Stimulated activated CD4-positive, alpha-beta T cell treated with anti-CD3 and anti-CD28 coated beads, Interleukin-4, amount 100 ng/mL, for 48 hours (primary cell): ENCODE results near the gene SIGMAR1.

Experiments used
- DNase-seq, 2 donors: peaks; one replicate each; pipeline ENCODE4 v3.0.0-alpha.2; 2020; ENCODE audit warnings: low read depth in 2 of 2

The SIGMAR1 gene

DNA sequence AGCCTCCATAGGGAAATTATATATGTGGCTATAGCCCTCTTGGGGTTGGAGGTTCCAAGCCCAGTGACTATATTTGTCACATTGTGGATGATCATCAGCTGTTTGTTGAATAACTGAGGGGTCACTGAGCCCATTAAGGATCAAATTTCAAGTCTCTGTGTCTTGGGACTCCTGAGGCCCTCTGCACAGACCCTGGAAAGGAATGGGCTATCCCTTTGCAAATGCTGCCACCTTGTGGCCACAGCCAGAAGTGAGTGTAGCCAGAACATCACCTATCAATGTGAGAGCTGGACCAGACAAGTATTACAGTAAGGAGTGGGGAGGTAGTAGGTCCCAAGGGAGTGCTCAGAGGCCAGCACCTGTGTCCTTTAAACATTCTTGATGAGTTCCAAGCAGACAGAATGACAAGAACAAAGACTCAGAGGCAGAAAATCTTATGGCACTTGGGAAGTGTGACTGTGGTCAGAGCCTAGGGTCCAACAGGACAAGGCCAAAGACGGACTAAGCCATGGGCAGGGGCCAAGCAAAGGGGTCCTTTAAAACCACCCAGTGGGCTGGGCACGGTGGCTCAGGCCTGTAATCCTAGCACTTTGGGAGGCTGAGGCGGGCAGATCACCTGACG, 33.9 kb downstream of the SIGMAR1 start:
- peak; percentile 69 to 83 for DNase-seq

- no peak for DNase-seq
Observed at GRCh38 chr9:34601937-34602573, 35.5 kb downstream of the SIGMAR1 start.

- no peak for DNase-seq
Observed at GRCh38 chr9:34600908-34601307, 36.7 kb downstream of the SIGMAR1 start.

DNA sequence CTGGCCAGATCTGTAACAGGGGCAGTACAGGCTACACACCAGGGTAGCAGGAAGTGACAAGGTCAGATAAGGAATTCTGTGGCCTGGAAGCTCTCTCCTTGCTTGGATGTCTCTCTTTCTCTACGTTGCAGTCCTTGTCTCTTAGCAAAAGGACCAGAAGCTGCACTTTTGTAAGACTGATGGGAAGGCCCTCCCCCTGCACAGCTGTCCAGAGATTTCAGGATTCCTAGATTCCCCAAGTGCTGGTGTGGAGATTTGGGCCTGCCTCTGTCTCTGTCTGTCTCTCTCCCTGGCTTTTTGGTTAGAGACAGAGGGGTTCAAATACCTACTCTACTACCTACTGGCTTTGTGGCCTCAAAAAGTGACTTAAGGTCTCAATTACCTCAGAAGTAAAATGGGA, 38.0 kb downstream of the SIGMAR1 start:
- DNase-seq: no peak

GRCh38 chr9:34594177-34594576, 43.4 kb downstream of the SIGMAR1 start:
- no peak for DNase-seq

DNA sequence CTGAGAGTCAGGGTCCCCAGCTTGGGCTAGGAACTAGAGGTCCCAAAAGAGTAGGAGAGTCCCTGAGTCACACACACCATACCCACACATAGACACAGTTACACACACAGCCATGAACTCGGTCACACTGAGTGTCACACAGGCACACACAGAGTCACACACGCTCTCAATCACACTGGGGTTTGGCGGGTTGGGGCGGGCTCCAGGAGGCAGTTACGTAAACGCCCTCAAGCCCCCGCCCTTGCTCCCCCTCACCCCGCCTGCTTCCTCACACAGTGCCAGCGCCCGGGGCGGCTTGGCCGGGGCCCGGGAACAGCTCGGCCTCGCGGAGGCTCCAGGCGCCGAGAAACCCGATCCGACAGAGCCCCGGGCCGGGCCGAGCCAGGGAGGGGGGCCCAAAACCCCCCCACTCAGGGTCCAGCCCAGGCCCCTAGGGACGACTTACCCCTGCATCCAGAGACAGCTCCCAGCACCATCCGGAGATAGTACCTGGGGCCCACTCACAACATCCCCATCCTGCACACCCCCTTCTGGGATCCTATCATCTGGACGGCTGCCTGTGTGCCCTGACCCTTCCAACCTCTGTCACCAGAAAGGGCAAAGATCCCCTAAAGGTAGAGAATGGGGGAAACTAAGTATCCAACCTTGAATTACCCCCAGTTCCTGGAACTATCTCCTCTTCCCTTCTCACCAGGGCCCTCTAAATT, 44.5 kb downstream of the SIGMAR1 start:
- DNase-seq: no peak

GRCh38 chr9:34591917-34592866, 45.4 kb downstream of the SIGMAR1 start:
- DNase-seq: no peak

DNA sequence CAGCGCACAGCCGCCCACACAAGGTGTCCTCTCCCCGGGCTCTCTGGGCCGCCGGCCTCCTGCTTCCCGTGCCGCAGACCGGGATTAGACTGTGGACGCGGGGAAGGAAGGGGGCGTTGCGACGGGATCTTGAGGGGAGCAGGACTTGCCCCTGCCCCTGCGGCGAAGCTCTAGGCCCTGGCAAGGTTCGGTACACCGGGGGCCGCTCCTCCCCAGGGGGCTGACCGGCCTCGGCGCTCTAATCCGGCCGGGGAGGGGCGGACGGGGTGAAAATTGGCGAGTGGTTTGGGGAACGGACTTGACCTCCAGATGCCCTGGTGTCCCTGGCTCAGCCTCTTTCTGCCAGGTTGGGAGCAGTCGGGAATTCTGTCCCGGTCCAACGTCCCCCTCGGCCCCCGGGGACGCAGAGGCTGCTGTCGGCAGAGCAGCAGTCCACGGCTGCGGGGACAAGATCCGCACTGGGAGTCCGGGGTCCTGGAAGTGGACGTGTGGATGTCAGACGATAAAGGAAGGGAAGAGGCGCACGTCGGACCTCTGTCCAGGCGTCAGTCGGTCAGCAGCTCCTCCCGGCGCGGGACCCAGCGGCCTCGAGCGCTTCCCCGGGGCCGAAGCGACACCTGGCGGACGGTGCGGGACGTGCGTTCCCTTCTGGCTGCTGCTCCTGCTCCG, 46.2 kb downstream of the SIGMAR1 start:
- DNase-seq: peak; percentile 74 to 80

DNA sequence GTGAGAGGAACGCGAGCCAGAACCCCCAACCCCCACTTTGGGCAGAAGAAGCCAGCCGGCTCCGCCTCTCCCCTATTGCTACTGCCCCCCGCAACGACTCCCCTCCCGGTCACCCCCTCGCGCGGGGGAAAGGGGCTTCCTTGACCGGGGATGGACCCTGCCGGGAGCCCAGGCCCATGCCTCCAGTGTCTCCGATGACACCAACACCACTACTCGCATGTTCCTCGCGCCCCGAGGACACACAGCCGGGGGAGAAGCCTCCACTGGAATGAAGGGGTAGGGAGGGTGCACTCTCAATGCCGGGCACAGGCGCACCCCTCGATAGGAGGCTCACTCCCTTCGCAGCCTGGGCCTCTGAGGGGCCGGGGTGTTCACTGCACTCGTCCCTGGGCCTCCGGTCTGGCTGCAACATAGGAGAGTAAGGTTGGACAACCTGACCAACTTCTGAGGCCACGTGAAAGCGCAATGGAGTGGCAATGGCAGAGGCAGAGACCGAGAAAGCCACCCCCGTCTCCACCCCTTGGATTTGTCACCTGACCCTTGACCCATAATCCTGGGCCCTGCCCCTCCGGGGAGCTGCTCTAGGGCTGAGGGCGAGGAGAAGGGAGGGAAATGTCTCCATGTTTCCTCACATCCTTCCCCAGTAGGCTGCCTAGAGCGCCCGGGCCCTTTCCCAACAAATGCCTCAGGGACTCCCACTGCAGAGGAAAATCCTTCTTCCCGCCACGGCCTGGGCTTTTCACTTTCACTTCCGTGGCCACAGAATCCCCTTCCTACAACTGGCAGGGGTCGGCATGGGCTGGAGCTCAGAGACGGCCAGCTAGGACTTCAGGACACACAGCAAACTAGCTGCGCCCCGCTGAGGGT, 47.0 kb downstream of the SIGMAR1 start:
- DNase-seq: no peak

GRCh38 chr9:34589636-34590380, 47.8 kb downstream of the SIGMAR1 start, which contains the start of gene CNTFR:
Gene CNTFR, minus strand, starts transcription at chr9:34589724. Its CDS starts 20,743 bp downstream, at chr9:34568981.
- no peak for DNase-seq

GRCh38 chr9:34588671-34589635, 48.6 kb downstream of the SIGMAR1 start:
- DNase-seq: no peak

DNA sequence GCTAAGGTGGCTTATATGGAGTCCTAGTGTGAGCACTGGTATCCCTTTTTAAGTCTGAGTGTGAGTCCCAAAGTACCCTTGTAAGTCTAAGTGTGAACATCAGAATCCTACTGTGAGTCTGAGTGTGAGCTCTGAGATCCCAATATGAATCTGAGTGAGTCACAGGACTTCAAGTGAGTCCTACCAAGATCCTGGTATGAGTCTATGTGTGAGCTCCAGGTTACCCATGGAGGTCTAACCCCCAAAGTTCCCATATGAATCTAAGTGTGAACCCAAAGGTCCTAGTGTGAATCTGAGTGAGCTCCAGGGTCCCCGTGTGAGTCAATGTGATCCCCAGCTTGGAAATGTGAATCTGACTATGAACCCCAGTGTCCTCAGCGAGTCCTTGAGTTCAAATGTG, 50.3 kb downstream of the SIGMAR1 start:
- DNase-seq: no peak

DNA sequence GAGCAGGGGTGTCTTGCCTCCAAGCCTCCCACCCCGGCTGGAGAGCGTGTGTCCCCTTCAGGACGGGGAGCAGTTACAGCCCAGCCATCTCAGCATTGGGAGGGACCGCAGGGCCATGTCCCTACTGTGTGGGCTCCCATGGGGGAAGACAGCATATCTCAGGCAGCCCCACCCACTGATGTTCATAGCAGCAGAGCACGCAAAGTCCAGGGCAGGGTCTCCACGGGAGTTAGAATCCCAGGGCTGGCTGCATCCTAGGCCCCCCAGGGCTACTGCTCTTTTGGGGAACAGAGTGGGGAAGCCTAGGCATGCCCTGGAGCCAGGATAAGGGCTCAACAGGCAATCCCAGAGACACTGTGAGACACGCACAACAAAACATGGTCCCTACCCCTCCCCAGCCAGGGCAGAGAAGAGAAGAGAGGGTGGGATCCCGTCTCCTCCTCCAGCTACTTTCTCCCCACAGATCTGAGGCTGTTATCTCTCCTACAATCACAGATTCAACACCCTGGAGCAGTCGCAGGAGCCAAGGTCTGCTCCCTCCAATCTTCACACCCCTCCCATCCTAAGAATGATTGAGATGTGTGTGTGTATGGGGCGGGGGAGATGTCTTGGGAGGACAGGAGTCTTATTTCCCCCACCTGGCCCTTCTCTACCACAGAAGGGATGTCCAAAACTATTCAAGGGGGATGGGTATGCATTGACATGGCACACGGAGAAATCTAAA, 51.5 kb downstream of the SIGMAR1 start:
- no peak for DNase-seq

DNA sequence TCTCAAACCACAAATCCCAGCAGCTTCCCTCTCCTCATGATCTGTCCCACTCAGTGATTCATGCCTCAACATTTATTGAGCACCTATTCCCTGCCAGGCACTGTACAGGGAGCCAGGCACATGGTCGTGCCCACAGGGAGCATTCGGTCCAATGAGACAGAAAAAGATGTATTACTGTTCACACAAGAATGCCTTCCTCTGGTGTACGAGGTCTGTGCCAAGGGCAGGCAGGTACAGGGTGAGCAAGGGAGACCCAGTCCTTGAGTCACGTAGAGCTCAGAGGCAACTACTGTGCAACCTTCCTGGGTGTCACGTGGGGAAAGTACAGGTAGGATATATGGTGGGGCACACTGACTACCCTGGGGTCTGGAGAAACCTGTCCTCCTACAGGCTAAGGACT, 52.6 kb downstream of the SIGMAR1 start:
- no peak for DNase-seq
